Measurements from ENCODE around the gene ZNF654.

DNA sequence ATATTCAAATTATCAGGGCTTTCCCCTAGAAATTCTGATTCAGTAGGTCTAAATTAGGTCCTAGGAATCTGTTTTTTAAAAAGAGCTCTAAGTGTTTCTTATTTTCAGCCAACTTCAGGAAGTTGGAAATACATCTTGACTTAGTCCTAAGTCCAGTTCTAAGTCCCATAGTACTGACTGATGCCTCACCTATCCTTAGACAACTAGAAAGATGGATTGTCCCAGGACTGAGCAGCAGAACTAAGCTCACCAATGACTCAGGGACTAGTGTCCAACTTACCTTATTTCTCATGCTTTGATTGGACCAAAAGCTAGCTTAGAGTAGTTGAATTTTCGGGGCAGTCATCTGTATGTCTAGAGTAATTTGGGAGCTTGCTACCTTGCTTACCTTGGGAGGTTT, 64.5 kb downstream of the ZNF654 start:
- no peak for TF ChIP-seq POLR2A (IDR thresholded peaks at IDR 0.05)
- TF ChIP-seq, protein P1, sequence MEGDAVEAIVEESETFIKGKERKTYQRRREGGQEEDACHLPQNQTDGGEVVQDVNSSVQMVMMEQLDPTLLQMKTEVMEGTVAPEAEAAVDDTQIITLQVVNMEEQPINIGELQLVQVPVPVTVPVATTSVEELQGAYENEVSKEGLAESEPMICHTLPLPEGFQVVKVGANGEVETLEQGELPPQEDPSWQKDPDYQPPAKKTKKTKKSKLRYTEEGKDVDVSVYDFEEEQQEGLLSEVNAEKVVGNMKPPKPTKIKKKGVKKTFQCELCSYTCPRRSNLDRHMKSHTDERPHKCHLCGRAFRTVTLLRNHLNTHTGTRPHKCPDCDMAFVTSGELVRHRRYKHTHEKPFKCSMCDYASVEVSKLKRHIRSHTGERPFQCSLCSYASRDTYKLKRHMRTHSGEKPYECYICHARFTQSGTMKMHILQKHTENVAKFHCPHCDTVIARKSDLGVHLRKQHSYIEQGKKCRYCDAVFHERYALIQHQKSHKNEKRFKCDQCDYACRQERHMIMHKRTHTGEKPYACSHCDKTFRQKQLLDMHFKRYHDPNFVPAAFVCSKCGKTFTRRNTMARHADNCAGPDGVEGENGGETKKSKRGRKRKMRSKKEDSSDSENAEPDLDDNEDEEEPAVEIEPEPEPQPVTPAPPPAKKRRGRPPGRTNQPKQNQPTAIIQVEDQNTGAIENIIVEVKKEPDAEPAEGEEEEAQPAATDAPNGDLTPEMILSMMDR (IDR thresholded peaks at IDR 0.05) = no peak

All from uterus (tissue), 2 donors.